ENCODE measurements around the gene ZC3H14.

The ZC3H14 gene

DNA sequence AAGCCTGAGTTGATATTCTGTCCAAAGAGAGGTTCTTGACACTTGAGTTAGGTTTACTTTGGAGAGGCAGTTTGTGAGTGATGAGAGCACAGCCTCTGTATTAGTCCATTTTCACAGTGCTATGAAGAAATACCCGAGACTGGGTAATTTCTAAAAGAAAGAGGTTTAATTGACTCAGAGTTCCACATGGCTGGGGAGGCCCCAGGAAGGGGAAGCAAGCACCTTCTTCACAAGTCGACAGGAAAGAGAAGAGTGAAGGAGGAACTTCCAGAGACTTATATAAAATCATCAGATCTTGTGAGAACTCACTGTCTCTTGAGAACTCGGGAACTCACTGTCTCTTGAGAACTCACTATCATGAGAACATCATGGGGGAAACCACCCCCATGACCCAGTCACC is 5.4 kb downstream of the ZC3H14 start:
- H3K4me3 ChIP-seq (ENCODE audit: low read length): no peak overlapping the region
- no peak for TF ChIP-seq ZNF274 (IDR thresholded peaks at IDR 0.05; ENCODE audit: low read depth, low read length)

DNA sequence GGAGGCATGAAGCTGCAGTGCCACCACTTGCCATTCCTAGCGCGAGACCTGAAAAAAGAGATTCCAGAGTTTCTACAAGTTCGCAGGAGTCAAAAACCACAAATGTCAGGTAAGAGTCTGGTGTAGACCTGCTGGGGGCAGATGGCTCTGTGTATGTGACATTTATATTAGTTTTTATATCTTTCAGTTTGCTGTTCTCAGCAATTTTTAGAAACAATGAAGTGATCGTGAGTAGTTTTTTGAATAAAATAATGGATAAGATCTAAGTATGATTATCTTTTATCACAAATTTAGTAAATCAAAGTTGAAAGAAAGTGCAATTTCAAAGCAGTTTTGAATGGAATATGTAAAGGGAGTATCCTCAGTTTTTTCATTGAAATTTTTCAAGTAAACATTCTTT is 9.3 kb downstream of the ZC3H14 start:
- TF ChIP-seq ZNF274 (IDR thresholded peaks at IDR 0.05; ENCODE audit: low read depth, low read length): no peak
- no peak overlapping the region for H3K4me3 ChIP-seq (ENCODE audit: low read length)

DNA sequence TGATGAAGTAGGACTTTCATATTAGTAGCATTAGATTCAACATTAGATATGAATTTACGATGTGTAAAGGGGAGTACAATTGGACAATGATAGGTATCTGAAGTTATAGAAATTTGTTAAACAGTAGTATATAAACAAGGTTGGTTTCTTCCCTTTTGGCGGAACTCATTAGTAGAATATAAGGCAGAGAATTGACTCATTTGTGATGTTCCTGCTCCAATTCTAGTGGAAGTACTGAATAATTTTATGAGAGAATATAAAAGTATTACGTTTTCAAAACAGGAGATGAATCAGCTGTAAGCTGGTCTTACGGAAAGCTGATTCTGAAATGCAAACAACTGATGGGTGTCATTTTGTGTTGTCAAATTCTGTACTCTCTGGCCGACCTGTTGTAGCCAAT is 13.4 kb downstream of the ZC3H14 start:
- no peak for TF ChIP-seq ZNF274 (IDR thresholded peaks at IDR 0.05; ENCODE audit: low read depth, low read length)
- H3K4me3 ChIP-seq (ENCODE audit: low read length): no peak overlapping the region

DNA sequence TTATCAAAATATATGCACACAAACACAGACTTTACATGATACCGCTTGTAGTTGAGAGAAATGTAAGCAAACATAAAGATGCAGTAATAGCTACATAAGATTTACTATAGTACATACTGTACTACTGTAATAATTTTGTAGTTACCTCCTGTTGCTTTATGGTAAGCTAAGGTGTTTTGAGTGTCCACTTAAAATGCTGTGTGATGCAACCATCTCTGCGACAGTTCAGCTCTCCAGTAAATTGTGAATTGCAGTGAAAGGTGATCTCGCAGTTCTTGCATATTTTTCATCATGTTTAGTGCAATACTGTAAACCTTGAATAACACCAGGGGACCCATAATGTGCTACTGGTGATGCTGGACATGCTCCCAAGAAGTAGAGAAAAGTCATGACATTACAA is 21.6 kb downstream of the ZC3H14 start:
- H3K4me3 ChIP-seq (ENCODE audit: low read length): no peak overlapping the region
- TF ChIP-seq ZNF274 (IDR thresholded peaks at IDR 0.05; ENCODE audit: low read depth, low read length): no peak

DNA sequence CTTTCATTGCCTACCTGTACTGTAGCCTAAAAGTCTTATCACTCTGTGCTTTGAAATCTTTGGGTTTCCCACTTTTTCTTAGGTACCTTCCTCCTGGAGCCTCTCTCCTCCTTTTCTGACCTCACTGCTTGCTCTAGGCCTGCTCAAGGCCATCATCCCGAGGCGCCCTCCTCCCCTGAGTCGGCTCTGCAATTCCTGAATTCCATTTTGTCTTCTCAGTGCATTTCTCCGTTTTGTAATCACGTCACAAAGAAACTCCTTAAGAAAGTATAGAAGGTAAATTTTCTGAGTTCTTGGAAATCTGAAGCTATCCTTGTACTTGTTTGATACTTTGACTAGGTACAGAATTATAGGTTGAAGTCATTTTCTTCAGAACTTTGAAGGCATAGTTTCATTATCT is 25.2 kb downstream of the ZC3H14 start:
- no peak for TF ChIP-seq ZNF274 (IDR thresholded peaks at IDR 0.05; ENCODE audit: low read depth, low read length)
- H3K4me3 ChIP-seq (ENCODE audit: low read length): no peak overlapping the region

DNA sequence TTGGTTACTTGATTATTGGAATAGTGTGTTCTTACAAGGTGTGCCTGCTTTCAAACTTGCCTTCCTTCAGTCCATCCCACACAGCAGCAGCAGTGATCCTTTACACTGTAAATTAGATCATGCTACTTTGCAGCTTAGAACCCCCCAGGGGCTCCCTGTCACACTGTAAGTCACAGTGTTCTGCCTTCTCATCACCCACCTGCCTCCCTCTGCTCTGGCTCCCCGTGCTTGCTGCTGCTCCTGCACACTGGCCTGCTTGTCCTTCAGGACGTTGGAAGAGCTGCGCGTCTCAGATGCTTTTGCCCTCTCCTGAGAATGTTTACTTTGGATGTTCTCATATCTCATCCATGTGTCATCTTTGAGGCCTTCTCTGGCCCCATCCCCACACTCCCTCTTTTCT is 27.3 kb downstream of the ZC3H14 start:
- H3K4me3 ChIP-seq (ENCODE audit: low read length): no peak overlapping the region
- no peak for TF ChIP-seq ZNF274 (IDR thresholded peaks at IDR 0.05; ENCODE audit: low read depth, low read length)

DNA sequence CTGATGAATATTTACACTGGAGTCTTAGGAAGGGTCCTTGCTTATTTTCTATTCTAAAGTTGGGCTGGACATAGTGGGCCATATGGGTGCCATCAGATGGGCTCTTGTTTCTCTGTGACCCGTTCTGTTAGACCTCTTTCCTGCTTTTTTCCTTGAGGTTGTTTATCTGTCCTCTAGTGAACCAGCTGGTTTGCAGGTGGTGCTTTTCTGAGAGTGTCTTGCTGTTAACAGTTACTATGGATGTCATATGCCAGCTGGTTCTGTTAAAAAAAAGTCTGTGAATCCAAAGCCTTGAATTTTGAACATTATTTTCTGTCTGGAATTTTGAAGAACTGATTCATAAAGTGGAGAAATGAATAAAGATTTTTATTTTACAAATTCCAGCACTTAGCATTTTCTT is 29.2 kb downstream of the ZC3H14 start:
- H3K4me3 ChIP-seq (ENCODE audit: low read length): no peak overlapping the region
- TF ChIP-seq ZNF274 (IDR thresholded peaks at IDR 0.05; ENCODE audit: low read depth, low read length): no peak

DNA sequence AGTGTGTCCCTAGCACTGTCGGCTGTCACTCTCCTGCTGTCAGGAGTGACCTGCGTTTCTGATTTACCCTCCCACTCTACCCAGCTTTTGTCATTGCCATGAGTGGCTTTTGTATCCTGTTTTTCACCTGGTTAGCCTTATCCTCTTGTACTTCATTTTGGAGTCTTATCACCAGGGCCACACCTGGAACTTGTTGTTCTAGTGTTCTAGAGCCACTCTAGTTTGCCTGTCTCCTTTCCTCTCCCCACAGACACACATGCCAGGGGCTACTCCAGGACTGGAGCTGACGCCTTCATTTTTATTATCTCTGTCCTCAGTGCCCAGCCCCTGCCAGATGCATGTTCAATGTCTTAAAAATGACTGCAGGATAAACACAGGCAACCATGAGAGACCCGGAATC is 34.2 kb downstream of the ZC3H14 start:
- no peak overlapping the region for H3K4me3 ChIP-seq (ENCODE audit: low read length)
- TF ChIP-seq ZNF274 (IDR thresholded peaks at IDR 0.05; ENCODE audit: low read depth, low read length): no peak

DNA sequence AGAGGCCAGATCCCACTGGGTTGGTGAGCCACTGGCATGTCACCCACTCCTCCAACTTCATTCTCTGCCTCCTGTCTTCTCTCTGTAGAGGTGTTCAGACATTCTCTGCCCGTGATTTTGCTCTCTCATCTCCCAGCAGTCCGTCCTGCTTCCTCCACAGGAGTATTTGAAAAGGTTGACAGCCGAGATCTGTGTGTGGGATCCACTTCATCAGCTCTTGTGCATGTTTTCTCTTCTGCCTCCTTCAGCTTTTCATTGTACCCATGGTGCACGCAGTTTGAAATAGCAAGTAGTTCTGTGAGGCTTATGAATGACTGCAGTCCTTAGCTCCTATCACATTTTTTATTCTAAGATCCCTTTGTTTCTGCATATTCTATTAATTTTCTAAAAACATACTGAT is 34.8 kb downstream of the ZC3H14 start:
- H3K4me3 ChIP-seq (ENCODE audit: low read length): no peak overlapping the region
- no peak for TF ChIP-seq ZNF274 (IDR thresholded peaks at IDR 0.05; ENCODE audit: low read depth, low read length)

DNA sequence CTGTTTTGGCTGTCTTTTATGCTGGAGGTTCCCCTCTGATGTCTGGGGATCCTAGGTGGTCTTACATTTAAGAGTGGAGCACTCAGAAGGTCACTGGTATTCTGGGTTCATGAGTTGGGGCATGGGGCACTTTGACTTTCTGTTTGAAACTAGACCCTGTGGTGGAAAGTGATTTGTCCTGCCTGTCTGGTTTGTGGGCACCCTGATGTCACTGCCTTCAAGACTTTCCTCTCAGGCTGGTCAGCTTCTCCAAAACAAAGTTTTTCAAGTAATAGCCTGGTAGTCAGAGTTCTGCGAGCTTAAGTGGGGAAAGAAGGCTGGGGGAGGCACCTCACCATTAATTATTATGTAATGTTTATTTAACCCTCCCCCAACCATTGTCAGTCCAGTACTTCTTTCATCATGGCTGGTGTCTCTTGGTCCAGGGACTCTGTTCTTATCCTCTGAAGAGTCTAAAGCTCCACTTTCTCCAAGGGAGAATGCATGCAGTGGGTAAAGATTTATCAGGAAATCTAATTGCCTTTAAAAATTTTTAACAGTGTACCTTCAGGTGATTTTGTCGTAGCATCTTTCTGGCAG is 35.3 kb downstream of the ZC3H14 start:
- H3K4me3 ChIP-seq (ENCODE audit: low read length): no peak overlapping the region
- no peak for TF ChIP-seq ZNF274 (IDR thresholded peaks at IDR 0.05; ENCODE audit: low read depth, low read length)

DNA sequence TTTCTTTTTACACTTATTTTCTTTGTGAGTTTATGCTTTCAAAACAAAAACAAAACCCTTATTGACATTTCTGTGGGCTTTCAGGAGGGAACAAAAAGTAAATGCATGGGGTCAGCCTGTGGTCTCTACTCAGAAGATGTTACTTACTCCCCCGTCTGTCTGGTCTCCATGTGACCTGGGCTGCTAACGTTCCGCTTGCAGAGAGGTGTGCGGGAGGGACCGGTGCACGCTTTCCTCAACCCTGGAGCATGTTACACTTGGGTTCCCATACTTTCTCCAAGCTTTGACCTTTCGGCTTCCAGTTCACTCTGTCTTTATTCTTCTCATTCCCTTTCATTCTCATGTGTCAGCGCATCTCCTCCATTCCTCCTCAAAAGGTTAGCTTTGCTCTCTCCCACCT is 36.5 kb downstream of the ZC3H14 start:
- no peak for TF ChIP-seq ZNF274 (IDR thresholded peaks at IDR 0.05; ENCODE audit: low read depth, low read length)
- H3K4me3 ChIP-seq (ENCODE audit: low read length): no peak overlapping the region; the same call in 1 of the 2 replicates

DNA sequence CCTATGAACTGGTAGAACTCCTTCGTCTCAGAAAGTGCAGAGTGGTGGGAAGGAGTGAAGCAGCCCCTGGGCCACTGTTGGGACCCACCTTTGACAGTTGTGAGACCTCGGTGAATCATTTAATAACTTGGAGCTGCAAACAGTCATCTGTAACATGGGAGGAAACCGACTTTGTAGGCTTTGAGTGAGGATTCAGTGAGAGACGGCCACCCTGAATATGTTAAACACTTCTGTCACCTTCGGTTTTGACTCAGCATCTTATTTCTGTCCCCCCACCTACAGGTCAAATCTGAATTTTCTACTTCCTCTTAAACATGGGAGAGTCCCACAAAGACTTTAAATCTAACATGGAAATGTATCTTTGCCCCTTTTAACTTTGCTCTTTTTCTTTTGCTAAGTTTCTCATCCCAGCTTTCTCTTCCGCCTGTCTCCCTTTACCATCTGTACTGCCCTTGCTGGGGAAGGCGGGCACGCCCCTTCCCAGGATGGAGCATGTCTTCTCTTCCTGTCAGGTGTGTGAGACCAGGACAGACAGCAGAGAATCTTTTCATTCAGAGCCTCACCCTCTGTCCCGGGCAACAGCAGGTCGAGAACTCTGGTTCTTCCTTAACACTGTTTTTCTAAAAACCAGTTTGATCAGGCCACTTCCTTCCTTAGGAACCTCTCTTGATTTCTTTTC is 37.1 kb downstream of the ZC3H14 start:
- H3K4me3 ChIP-seq (ENCODE audit: low read length): no peak overlapping the region; the same call in 1 of the 2 replicates
- no peak for TF ChIP-seq ZNF274 (IDR thresholded peaks at IDR 0.05; ENCODE audit: low read depth, low read length)

DNA sequence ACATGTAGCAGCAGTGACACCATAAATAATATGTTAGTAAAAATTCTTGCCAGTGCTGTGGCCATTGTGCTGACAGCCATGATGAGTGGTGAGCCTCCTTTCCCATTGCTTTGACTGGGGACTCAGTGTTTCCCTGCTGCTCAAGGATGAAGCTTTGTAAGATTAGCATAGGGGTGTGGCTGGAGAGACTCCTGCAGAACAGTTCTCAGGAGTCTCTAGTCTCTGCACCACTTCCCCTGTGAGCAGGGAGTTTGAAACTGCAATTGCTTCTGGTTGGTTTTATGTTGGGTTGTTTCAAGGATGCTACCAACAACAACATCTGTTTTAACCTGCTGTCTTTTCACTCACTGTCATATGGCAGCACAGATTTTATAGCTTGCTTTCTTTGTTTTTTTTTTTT is 41.4 kb downstream of the ZC3H14 start:
- no peak for TF ChIP-seq ZNF274 (IDR thresholded peaks at IDR 0.05; ENCODE audit: low read depth, low read length)

DNA sequence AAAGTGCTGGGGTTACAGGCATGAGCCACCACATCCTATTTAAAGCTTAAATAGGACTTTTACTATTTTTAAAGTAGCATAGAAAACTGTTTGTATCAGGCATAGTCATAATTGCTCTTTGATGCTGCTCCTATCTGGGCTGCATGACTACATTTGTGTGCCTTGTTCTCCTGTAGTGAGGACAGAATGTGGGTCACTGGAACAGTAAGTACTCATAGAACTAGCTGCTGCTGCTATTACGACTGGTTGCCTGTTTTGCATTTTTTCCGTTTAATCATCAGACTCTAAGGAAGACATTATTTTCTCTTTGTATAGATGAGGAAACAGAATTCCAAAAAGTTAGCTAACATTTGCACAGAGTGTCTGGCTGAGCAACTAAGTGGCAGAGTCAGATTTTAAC is 42.8 kb downstream of the ZC3H14 start:
- TF ChIP-seq ZNF274 (IDR thresholded peaks at IDR 0.05; ENCODE audit: low read depth, low read length): no peak

More for the DNA sequence above, 41.4 kb downstream of the ZC3H14 start:
- no peak overlapping the region for H3K4me3 ChIP-seq (ENCODE audit: low read length)

DNA sequence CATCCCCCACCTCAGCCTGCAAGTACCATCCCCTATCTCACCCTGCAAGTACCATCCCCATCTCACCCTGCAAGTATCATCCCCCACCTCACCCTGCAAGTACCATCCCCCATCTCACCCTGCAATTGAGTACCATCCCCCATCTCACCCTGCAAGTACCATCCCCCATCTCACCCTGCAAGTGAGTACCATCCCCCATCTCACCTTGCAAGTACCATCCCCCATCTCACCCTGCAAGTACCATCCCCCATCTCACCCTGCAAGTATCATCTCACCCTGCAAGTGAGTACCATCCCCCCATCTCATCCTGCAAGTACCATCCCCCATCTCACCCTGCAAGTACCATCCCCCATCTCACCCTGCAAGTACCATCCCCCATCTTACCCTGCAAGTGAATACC is 45.0 kb downstream of the ZC3H14 start:
- H3K4me3 ChIP-seq (ENCODE audit: low read length): no peak overlapping the region
- no peak for TF ChIP-seq ZNF274 (IDR thresholded peaks at IDR 0.05; ENCODE audit: low read depth, low read length)

More for the DNA sequence above, 42.8 kb downstream of the ZC3H14 start:
- H3K4me3 ChIP-seq (ENCODE audit: low read length): no peak overlapping the region

DNA sequence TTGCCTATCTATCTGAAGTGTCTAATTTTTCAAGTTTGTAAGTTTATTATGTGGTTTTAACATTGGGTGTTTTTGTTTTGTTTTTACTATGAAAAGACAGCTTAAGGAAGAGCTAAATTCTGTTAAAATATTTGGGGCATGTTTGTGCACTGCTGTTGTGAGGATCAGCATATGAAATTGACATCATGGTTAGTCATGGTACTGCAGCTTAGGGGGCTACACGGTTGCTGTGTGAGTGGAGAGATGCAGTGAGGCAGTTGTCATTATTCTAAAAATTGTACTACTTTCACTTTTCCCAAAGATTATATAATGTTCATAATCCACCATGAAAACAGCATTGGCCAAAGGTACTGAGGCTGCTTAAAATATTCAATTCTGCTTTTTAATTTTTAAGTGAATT is 49.0 kb downstream of the ZC3H14 start:
- no peak for TF ChIP-seq ZNF274 (IDR thresholded peaks at IDR 0.05; ENCODE audit: low read depth, low read length)
- H3K4me3 ChIP-seq (ENCODE audit: low read length): no peak overlapping the region
